WI38 (cell line): ENCODE data around the gene F2RL2.

Source experiments
- H3K4me3 ChIP-seq: 2 replicates; pipeline ENCODE4 v1.5.1; 2011; ENCODE audit warnings: low read depth, mild to moderate bottlenecking, control low read depth, low read length
- TF ChIP-seq, protein P1 (sequence below): IDR thresholded peaks from 2 replicates; pipeline ENCODE4 v1.5.1; 2012; ENCODE audit warnings: low read depth, mild to moderate bottlenecking, control low read depth, low read length

F2RL2 gene

DNA sequence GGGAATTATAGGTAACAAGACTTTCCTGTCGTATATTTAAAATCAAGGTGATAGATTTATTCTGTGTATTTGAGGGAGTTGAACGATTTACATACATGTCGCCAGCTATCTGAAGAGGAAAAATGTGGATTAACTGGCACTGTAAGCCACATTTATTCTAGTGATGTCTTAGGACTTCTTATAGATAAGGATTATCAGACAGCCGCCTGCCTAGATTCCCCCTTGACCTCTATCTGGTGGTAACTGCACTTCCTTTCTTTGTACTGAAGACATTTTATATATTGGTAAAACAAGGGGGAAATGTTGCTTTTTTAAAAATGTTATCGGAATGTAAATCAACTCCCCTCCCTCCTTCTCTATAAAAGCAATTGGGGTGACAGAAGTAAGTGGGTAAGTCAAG is 39.3 kb upstream of the F2RL2 start:
- no peak overlapping the region for H3K4me3 ChIP-seq

DNA sequence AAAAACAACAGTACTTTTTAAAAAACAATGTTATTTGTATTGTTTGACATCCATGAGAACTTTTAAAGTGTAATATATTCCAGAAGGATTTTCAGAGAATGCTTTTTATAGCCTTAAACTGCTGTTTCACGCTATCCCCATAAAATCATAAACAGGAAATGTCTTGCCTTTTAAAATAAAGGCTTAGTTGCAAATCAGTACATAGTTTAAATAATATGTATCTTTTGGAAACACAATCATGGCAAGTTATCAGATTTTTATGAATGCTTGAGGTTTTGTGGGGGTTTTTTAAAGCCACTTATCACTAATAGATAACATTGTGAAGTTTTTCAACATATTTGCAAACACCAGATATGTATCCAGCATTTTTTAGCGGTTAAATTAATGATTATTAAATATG is 37.2 kb upstream of the F2RL2 start:
- TF ChIP-seq, protein P1, sequence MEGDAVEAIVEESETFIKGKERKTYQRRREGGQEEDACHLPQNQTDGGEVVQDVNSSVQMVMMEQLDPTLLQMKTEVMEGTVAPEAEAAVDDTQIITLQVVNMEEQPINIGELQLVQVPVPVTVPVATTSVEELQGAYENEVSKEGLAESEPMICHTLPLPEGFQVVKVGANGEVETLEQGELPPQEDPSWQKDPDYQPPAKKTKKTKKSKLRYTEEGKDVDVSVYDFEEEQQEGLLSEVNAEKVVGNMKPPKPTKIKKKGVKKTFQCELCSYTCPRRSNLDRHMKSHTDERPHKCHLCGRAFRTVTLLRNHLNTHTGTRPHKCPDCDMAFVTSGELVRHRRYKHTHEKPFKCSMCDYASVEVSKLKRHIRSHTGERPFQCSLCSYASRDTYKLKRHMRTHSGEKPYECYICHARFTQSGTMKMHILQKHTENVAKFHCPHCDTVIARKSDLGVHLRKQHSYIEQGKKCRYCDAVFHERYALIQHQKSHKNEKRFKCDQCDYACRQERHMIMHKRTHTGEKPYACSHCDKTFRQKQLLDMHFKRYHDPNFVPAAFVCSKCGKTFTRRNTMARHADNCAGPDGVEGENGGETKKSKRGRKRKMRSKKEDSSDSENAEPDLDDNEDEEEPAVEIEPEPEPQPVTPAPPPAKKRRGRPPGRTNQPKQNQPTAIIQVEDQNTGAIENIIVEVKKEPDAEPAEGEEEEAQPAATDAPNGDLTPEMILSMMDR = no peak
- no peak overlapping the region for H3K4me3 ChIP-seq

More for the DNA sequence above, 39.3 kb upstream of the F2RL2 start:
- TF ChIP-seq, protein P1 = no peak

DNA sequence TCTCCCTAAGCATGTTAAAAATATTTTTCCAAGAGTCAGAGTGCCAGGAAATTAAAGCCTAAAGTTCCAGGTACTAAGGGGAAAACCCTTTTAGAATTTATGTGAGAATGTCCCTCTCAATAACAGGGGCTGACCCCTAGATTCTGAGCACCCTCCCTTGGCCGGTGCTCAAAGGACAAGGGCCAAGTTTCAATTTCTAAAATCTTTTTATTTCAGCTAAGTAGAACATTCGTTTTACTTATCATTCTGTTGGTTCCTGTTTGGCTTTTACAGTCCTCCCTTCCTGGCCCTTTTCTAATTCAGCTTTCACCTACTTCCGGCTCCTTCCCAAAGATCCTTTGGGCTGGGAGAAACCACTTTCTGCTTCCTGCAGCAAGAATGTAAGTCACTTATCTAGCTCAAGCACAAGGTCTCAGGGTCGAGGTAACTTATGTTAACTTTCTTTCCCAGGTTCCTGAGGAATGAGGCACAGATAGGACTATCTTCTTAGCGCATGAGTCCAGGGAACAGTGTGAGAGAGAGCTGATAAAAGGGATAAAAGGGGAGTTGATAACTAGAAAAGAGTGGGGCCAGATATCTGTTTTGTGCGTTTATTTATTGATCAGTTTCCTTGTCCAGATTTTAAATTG is 34.6 kb upstream of the F2RL2 start:
- TF ChIP-seq, protein P1 = no peak
- H3K4me3 ChIP-seq = no peak overlapping the region

DNA sequence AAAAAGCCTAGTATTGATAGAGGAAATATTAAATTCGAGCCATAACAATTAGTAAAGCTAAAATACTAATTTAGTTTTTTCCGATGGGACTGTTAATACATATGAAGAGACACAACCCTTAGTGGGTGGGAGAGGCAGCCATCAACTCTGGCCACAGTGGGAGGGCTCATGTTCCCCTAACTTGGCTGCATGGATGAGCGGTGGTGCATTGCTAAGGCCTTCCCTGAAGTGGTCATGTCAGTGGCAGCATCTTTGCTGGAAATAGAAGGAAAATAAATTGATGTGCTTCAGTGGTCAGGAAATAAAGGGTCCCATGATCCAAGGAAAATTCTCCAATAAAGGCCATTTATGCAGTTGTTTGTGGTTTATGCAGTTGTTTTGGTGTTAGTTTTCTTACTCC is 33.9 kb upstream of the F2RL2 start:
- TF ChIP-seq, protein P1 = no peak
- H3K4me3 ChIP-seq = no peak overlapping the region

DNA sequence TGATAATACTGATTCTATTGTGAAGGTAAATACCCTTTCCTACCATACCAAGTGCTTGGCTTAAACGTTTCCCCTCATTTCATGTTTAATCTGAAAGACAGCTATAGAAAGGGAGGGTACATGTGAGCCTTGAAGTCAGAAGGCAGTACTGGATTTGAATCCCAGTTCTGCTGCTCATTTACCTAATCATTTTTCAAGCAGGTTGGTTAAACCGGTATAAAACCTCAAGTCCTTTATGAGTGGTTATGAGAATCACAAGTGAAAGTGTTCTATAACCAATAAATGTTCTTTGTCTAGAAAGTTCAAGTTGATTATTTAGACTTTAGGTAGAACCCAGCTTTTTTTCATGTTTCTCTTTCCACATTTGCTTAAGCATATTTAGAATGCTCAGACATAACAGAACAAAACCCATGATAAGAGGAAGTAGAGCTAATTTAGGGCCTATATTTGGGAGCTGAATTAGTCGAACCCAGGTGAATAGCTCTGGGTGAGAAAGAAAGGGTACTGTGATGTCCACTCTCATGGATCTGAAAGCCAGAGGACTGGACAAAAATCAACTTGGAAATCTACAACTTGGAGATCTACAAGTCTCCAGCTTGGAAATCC is 29.7 kb upstream of the F2RL2 start:
- TF ChIP-seq, protein P1 = no peak
- no peak overlapping the region for H3K4me3 ChIP-seq

DNA sequence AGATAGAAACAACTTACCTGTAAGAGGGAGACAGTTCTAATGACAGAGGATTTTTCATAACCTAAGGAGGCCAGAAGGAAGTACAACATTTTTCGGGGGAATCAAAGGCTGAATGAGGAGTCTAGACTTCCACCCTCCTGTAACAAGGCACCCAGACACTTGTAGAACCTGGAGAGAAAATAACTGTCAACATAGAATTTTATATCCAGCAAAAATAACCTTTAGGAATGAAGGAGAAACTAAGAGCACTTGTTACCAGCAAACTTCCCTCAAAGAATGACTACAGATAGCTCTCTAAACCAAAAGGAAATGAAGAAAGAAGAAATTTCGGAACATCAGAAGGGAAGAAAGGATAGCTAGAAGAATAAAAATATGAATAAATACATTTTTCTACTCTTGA is 25.9 kb upstream of the F2RL2 start:
- H3K4me3 ChIP-seq = no peak overlapping the region
- TF ChIP-seq, protein P1 = no peak

DNA sequence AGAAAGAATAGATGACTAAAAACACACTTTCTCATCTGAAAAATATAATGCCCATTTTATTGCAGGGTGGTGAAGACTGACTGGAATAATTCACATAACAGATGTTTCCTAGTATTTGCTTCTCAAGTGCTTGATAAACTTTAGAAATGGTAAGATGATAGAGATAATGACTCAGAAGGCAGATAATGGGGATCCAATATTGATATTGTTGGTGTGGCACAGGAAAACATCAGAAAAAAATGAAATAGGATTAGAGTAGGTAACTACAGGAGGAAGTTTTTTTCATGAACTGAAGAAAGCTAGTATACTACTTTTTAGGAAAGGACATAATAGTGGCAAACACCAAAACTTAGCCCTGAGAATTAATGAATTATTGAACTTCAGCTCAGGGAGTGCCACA is 20.2 kb upstream of the F2RL2 start:
- TF ChIP-seq, protein P1 = no peak
- no peak overlapping the region for H3K4me3 ChIP-seq
